SU-DHL-6 (cell line): ENCODE data around the gene ANKRD63.

Experiments used
- H2AFZ ChIP-seq: fragments of 200-600 bp; sonication (generic); 2 replicates; pipeline ENCODE4 v1.6.1; 2014; ENCODE audit warnings: low read depth, mild to moderate bottlenecking, moderate library complexity, mixed read lengths, antibody characterized with exemption, low read length; ENCODE audit not compliant: severe bottlenecking
- H3F3A ChIP-seq: fragments of 200-600 bp; shearing (Covaris generic); 2 replicates; pipeline ENCODE4 v1.6.0; 2016; ENCODE audit warnings: antibody characterized with exemption, mild to moderate bottlenecking; ENCODE audit not compliant: insufficient read depth
- H3K27ac ChIP-seq: fragments of 200-600 bp; sonication (generic); 2 replicates; pipeline ENCODE4 v1.5.1; 2016; ENCODE audit warnings: low read depth, mild to moderate bottlenecking, low read length, moderate library complexity, mixed read lengths
- H3K27me3 ChIP-seq: fragments of 200-600 bp; sonication (generic), shearing (Covaris generic); 2 replicates; pipeline ENCODE4 v1.6.0; 2014; ENCODE audit warnings: mild to moderate bottlenecking, low read length
- H3K36me3 ChIP-seq: fragments of 200-600 bp; sonication (generic); 2 replicates; pipeline ENCODE4 v1.6.1; 2014; ENCODE audit warnings: mild to moderate bottlenecking, low read length, mixed read lengths
- H3K4me2 ChIP-seq: fragments of 300-600, 200-600 bp; shearing (Covaris generic), sonication (generic); 2 replicates; pipeline ENCODE4 v1.6.0; 2014; ENCODE audit warnings: low read length, low read depth, mild to moderate bottlenecking; ENCODE audit not compliant: poor library complexity, severe bottlenecking
- H3K4me3 ChIP-seq: fragments of 200-600 bp; sonication (generic); 2 replicates; pipeline ENCODE4 v1.5.1; 2014; ENCODE audit warnings: antibody characterized with exemption, low read length, mild to moderate bottlenecking, mixed read lengths; ENCODE audit not compliant: insufficient read depth, poor library complexity, severe bottlenecking
- H3K79me2 ChIP-seq: fragments of 200-600 bp; sonication (generic); 2 replicates; pipeline ENCODE4 v1.6.1; 2014; ENCODE audit warnings: mild to moderate bottlenecking, low read length, moderate library complexity; ENCODE audit not compliant: insufficient read depth
- H3K9ac ChIP-seq: fragments of 200-600 bp; sonication (generic); 2 replicates; pipeline ENCODE4 v1.7.0; 2014; ENCODE audit warnings: mild to moderate bottlenecking, low read length
- H3K9me2 ChIP-seq: fragments of 200-600 bp; sonication (generic); replicated peaks from 2 replicates; pipeline ENCODE4 v1.6.1; 2014; ENCODE audit warnings: low read length; ENCODE audit not compliant: insufficient read depth
- H3K9me3 ChIP-seq: fragments of 200-600 bp; sonication (generic); 2 replicates; pipeline ENCODE4 v1.6.1; 2014; ENCODE audit warnings: low read length, mixed read lengths; ENCODE audit not compliant: insufficient read depth
- H4K20me1 ChIP-seq: fragments of 200-600 bp; sonication (generic); 2 replicates; pipeline ENCODE4 v1.6.1; 2014; ENCODE audit warnings: low read depth, mild to moderate bottlenecking, antibody characterized with exemption, low read length, moderate library complexity, mixed read lengths
- EZH2phosphoT487 ChIP-seq: fragments of 200-600 bp; sonication (generic), shearing (Covaris generic); conservative IDR thresholded peaks from 2 replicates; pipeline ENCODE4 v1.6.1; 2018; ENCODE audit warnings: mild to moderate bottlenecking, antibody characterized with exemption, low read length, moderate library complexity, mixed read lengths
- TF ChIP-seq, protein P1 (sequence below): fragments of 200-600 bp; sonication (generic); IDR thresholded peaks from one replicate; pipeline ENCODE4 v1.5.1; 2017; ENCODE audit warnings: antibody characterized with exemption, mild to moderate bottlenecking, low read length, moderate library complexity; ENCODE audit not compliant: insufficient read depth, poor library complexity, severe bottlenecking

The ANKRD63 gene

GRCh38 chr15:40302288-40302886 lies 19.5 kb upstream of the ANKRD63 start:
- Histone ChIP-seq H3K4me3 (no peak overlapping the region), H2AFZ (no peak overlapping the region), H3K79me2 (no peaks in the 10 kb centered on the region), H3K9me3 (peaks cover 3% of the 10 kb centered on the region; the same call in 1 of the 2 replicates), H3K9ac (no peak overlapping the region), H3K9me2 (no peaks in the 10 kb centered on the region), H3K27me3 (no peaks in the 10 kb centered on the region), H3F3A (no peaks in the 10 kb centered on the region), H3K27ac (no peak overlapping the region), H4K20me1 (no peaks in the 10 kb centered on the region), H3K4me2 (no peak overlapping the region), H3K36me3 (no peaks in the 10 kb centered on the region)
- TF ChIP-seq EZH2phosphoT487: no peak
- TF ChIP-seq, protein P1, sequence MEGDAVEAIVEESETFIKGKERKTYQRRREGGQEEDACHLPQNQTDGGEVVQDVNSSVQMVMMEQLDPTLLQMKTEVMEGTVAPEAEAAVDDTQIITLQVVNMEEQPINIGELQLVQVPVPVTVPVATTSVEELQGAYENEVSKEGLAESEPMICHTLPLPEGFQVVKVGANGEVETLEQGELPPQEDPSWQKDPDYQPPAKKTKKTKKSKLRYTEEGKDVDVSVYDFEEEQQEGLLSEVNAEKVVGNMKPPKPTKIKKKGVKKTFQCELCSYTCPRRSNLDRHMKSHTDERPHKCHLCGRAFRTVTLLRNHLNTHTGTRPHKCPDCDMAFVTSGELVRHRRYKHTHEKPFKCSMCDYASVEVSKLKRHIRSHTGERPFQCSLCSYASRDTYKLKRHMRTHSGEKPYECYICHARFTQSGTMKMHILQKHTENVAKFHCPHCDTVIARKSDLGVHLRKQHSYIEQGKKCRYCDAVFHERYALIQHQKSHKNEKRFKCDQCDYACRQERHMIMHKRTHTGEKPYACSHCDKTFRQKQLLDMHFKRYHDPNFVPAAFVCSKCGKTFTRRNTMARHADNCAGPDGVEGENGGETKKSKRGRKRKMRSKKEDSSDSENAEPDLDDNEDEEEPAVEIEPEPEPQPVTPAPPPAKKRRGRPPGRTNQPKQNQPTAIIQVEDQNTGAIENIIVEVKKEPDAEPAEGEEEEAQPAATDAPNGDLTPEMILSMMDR: no peak

DNA sequence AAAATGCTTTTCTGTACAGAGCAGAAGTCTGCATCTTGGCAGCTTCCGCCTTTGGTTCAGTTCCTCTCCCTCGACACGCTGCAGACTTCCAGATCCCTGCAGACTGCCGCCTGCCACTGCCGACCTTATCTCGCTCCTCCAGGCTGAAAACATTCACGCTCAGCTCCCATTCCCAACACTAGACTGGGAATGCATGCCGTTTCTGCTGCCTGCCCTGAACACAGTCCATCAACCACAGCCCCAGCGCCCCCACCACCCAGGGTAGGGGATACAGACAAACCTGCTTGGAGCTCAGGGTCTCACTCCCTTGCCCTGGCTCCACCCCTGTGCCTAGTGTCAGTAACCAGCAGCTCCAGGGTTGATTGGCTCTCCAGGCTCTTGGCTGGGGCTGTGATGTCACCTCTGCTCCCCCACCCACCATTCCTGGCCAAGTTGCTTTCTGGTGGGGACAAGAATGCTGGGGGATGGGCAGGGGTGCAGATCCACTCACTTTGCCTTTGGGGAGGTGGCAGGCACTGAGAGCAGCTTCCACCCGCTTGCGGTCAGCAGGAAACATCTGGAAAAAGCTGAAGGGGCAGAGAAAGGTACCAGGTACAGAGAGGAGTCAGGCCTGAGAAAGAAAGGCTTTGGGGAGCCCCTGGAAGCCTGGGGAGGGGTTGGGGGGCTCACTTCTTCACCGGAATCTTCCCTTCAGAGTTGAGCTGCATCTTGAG lies 18.8 kb upstream of the ANKRD63 start:
- H3K4me3 ChIP-seq: no peak overlapping the region
- TF ChIP-seq, protein P1: no peak
- TF ChIP-seq EZH2phosphoT487: no peak
- H3K4me2 ChIP-seq: no peak overlapping the region
- no peak overlapping the region for H2AFZ ChIP-seq
- H3K79me2 ChIP-seq: no peaks in the 10 kb centered on the region
- H4K20me1 ChIP-seq: no peaks in the 10 kb centered on the region
- no peaks in the 10 kb centered on the region for H3K36me3 ChIP-seq
- H3F3A ChIP-seq: no peaks in the 10 kb centered on the region
- H3K9ac ChIP-seq: no peak overlapping the region
- no peaks in the 10 kb centered on the region for H3K27me3 ChIP-seq
- H3K27ac ChIP-seq: no peak overlapping the region
- H3K9me3 ChIP-seq: peaks cover 3% of the 10 kb centered on the region; the same call in 1 of the 2 replicates
- H3K9me2 ChIP-seq: no peaks in the 10 kb centered on the region

GRCh38 chr15:40300771-40301170 lies 17.9 kb upstream of the ANKRD63 start:
- Histone ChIP-seq H2AFZ (no peak overlapping the region), H3K79me2 (no peaks in the 10 kb centered on the region), H3K27ac (no peak overlapping the region), H4K20me1 (no peaks in the 10 kb centered on the region), H3K4me2 (no peak overlapping the region), H3K9me2 (no peaks in the 10 kb centered on the region), H3K27me3 (no peaks in the 10 kb centered on the region), H3K4me3 (no peak overlapping the region), H3K9me3 (peaks cover 3% of the 10 kb centered on the region; the same call in 1 of the 2 replicates), H3K36me3 (no peaks in the 10 kb centered on the region), H3F3A (no peaks in the 10 kb centered on the region), H3K9ac (no peak overlapping the region)
- TF ChIP-seq EZH2phosphoT487: no peak

DNA sequence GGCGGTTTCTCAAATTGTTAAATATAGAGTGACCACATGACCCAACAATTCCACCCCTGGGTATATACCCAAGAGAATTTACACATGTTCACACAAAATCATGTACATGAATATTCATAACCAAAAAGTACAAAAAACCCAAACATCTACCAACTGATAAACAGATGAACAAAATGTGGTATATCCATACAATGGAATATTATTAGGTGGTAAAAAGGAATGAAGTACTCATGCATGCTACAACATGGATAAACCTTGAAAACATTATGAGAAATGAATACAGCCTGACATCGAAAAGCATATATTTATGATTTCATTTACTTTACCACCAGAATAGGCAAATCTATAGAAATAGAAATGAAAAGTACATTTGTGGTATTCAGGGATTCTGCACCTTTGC lies 17.5 kb upstream of the ANKRD63 start:
- Histone ChIP-seq H3K79me2 (no peaks in the 10 kb centered on the region), H3K36me3 (no peaks in the 10 kb centered on the region), H3K9ac (no peak overlapping the region), H3K4me2 (no peak overlapping the region), H3F3A (no peaks in the 10 kb centered on the region), H3K27me3 (no peaks in the 10 kb centered on the region), H3K9me2 (no peaks in the 10 kb centered on the region), H3K4me3 (no peak overlapping the region), H2AFZ (no peak overlapping the region), H4K20me1 (no peaks in the 10 kb centered on the region), H3K9me3 (peaks cover 3% of the 10 kb centered on the region; the same call in 1 of the 2 replicates), H3K27ac (no peak overlapping the region)
- TF ChIP-seq, protein P1: no peak
- no peak for TF ChIP-seq EZH2phosphoT487
